HG03442 (cell line): Measurements from ENCODE around the gene TUBB.
"Not testable (repeated sequence)": the region's sequence is repeated elsewhere in the genome, so short reads cannot be mapped to it uniquely, and the experiment has no call there.

Experiments
- ATAC-seq: cut with Tn5 transposase; IDR thresholded peaks from one replicate; pipeline ENCODE4 v1.9.1; 2021; ENCODE audit warnings: mild to moderate bottlenecking, moderate library complexity; ENCODE audit not compliant: unreplicated experiment

TUBB gene

GRCh38 chr6:30717129-30717844 lies 2.9 kb upstream of the TUBB start, which contains the start of gene MDC1:
Gene MDC1 (minus strand): TSS chr6:30717281. CDS start chr6:30715175, 2,106 bp downstream.
- peak; percentile 67 for ATAC-seq

GRCh38 chr6:30717845-30718720 lies 2.1 kb upstream of the TUBB start:
- not testable (repeated sequence) for ATAC-seq

- ATAC-seq, result no peak
These were observed 796 bp upstream of the TUBB start for GRCh38 chr6:30719356-30719755.

- ATAC-seq, result no peak
These were observed 616 bp downstream of the TUBB start for GRCh38 chr6:30720738-30721197.

- no peak for ATAC-seq
These were observed 1.3 kb downstream of the TUBB start for GRCh38 chr6:30721198-30722024.

GRCh38 chr6:30722025-30722279 lies 1.8 kb downstream of the TUBB start:
- not testable (repeated sequence) for ATAC-seq

- no peak for ATAC-seq
These were observed 2.3 kb downstream of the TUBB start for GRCh38 chr6:30722280-30723112.

- ATAC-seq, result not testable (repeated sequence)
These were observed 3.1 kb downstream of the TUBB start for GRCh38 chr6:30723159-30723842.

GRCh38 chr6:30723843-30724741 lies 3.9 kb downstream of the TUBB start:
- not testable (repeated sequence) for ATAC-seq

- no peak for ATAC-seq
These were observed 4.9 kb downstream of the TUBB start for GRCh38 chr6:30724906-30725667.

GRCh38 chr6:30725713-30726505 lies 5.8 kb downstream of the TUBB start:
- ATAC-seq, result no peak

GRCh38 chr6:30726506-30727413 lies 6.6 kb downstream of the TUBB start:
- ATAC-seq, result no peak

GRCh38 chr6:30727920-30728553 lies 7.9 kb downstream of the TUBB start:
- no peak for ATAC-seq

- ATAC-seq, result peak; percentile 49
These were observed 10.7 kb downstream of the TUBB start for GRCh38 chr6:30730601-30731435.
